ENCODE results near the gene EVX2. TPM values are rescaled to one million over a fixed set of nuclear protein-coding genes. Genes with fewer than 3 reads are reported as not detected.

EVX2 gene
- total RNA-seq, 1 experiment from 2014 or later: not detected

- no peak overlapping the region for H3K4me3 Mint-ChIP-seq (ENCODE audit: unreplicated experiment)
- peaks cover 10% of the 10 kb centered on the region for H3K9me3 Mint-ChIP-seq (ENCODE audit: unreplicated experiment)
- H3K36me3 Mint-ChIP-seq (ENCODE audit: insufficient read depth, unreplicated experiment): no peaks in the 10 kb centered on the region
- no peak for DNase-seq (ENCODE audit: unreplicated experiment)
- peaks cover 64% of the 10 kb centered on the region for H3K27me3 Mint-ChIP-seq (ENCODE audit: insufficient read depth, unreplicated experiment)
- ChIA-PET POLR2A (no interaction called here), CTCF (interaction anchor here (0.7 to 2.3 kb wide), 4 partner anchors 15 to 1082 kb away, joined by 3 to 11 read pairs (median 4); no protein-coding TSS in a partner anchor)
- no TSS peak for BruUV-seq (replicated peaks)
- no peaks in the 10 kb centered on the region for H3K4me1 Mint-ChIP-seq (ENCODE audit: insufficient read depth, unreplicated experiment)
- TF ChIP-seq, protein P1, sequence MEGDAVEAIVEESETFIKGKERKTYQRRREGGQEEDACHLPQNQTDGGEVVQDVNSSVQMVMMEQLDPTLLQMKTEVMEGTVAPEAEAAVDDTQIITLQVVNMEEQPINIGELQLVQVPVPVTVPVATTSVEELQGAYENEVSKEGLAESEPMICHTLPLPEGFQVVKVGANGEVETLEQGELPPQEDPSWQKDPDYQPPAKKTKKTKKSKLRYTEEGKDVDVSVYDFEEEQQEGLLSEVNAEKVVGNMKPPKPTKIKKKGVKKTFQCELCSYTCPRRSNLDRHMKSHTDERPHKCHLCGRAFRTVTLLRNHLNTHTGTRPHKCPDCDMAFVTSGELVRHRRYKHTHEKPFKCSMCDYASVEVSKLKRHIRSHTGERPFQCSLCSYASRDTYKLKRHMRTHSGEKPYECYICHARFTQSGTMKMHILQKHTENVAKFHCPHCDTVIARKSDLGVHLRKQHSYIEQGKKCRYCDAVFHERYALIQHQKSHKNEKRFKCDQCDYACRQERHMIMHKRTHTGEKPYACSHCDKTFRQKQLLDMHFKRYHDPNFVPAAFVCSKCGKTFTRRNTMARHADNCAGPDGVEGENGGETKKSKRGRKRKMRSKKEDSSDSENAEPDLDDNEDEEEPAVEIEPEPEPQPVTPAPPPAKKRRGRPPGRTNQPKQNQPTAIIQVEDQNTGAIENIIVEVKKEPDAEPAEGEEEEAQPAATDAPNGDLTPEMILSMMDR (IDR thresholded peaks at IDR 0.05; ENCODE audit: unreplicated experiment): no peak
- intact Hi-C loops (cut with micrococcal nuclease): no loop called here
- no peak overlapping the region for H3K27ac Mint-ChIP-seq (ENCODE audit: low read depth, unreplicated experiment)
Observed at GRCh38 chr2:176078541-176079284, 5.0 kb downstream of the EVX2 start.

DNA sequence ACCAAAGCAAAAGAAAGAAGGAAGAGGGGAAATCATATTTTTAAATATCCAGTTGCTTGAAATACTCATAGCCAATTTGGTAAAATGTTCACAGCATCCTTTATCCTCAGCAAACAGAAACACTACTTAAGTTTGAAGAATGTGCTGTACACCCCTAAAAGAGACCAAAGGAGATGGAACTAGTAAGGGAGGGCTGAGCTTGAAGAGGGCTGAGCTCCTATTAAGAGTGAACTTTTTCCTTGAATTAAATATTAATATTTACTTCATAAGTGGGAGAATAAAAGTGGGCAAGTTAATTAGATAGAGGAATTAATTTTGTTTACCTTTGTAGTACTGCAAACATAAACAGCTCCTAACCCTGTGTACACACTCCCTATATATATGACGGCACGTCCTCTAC is 7.0 kb downstream of the EVX2 start:
- TF ChIP-seq, protein P1 (IDR thresholded peaks at IDR 0.05; ENCODE audit: unreplicated experiment): no peak
- no peak for DNase-seq (ENCODE audit: unreplicated experiment)
- CTCF ChIA-PET: interaction anchor here (2.7 kb wide), 1 partner anchor 9 kb away, joined by 8 read pairs; no protein-coding TSS in a partner anchor
- POLR2A ChIA-PET: no interaction called here
- Mint-ChIP-seq H3K4me3 (ENCODE audit: unreplicated experiment) (no peak overlapping the region), H3K27me3 (ENCODE audit: insufficient read depth, unreplicated experiment) (peaks cover 76% of the 10 kb centered on the region), H3K4me1 (ENCODE audit: insufficient read depth, unreplicated experiment) (no peaks in the 10 kb centered on the region), H3K36me3 (ENCODE audit: insufficient read depth, unreplicated experiment) (no peaks in the 10 kb centered on the region), H3K9me3 (ENCODE audit: unreplicated experiment) (peaks cover 5% of the 10 kb centered on the region), H3K27ac (ENCODE audit: low read depth, unreplicated experiment) (no peak overlapping the region)
- BruUV-seq (replicated peaks): no TSS peak
- intact Hi-C loops (cut with micrococcal nuclease): no loop called here

GRCh38 chr2:176076063-176076462 is 7.7 kb downstream of the EVX2 start:
- intact Hi-C loops (cut with micrococcal nuclease): no loop called here
- Mint-ChIP-seq H3K4me3 (ENCODE audit: unreplicated experiment) (no peak overlapping the region), H3K9me3 (ENCODE audit: unreplicated experiment) (peaks cover 5% of the 10 kb centered on the region), H3K27me3 (ENCODE audit: insufficient read depth, unreplicated experiment) (peaks cover 83% of the 10 kb centered on the region), H3K27ac (ENCODE audit: low read depth, unreplicated experiment) (no peak overlapping the region), H3K4me1 (ENCODE audit: insufficient read depth, unreplicated experiment) (no peaks in the 10 kb centered on the region), H3K36me3 (ENCODE audit: insufficient read depth, unreplicated experiment) (no peaks in the 10 kb centered on the region)
- no peak for DNase-seq (ENCODE audit: unreplicated experiment)
- no TSS peak for BruUV-seq (replicated peaks)
- TF ChIP-seq, protein P1 (IDR thresholded peaks at IDR 0.05; ENCODE audit: unreplicated experiment): no peak
- ChIA-PET CTCF (interaction anchor here (0.6 to 2.7 kb wide), 3 partner anchors 9 to 679 kb away, joined by 3 to 8 read pairs (median 4); no protein-coding TSS in a partner anchor), POLR2A (no interaction called here)

DNA sequence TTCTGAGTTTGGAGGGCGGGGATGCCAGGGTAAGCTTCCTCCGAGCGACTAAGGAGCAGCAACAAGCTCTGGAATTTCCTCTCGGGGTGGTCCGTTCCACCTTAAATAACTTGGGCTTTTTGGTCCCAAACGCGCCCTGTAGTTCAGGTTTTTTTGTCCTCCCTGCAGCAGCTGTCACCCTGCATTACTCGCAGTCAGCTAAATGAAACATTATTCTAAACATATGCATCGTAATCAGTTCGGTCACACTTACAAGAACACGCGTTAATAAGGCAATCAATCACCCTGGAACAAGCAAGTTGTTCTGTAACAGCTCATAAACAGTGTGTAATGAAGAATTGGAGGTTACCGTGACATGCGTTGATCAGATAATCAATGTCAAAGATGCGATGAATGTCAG is 8.3 kb downstream of the EVX2 start:
- TF ChIP-seq, protein P1 (IDR thresholded peaks at IDR 0.05; ENCODE audit: unreplicated experiment): no peak
- no peaks in the 10 kb centered on the region for H3K4me1 Mint-ChIP-seq (ENCODE audit: insufficient read depth, unreplicated experiment)
- no TSS peak for BruUV-seq (replicated peaks)
- intact Hi-C loops (cut with micrococcal nuclease): no loop called here
- H3K27me3 Mint-ChIP-seq (ENCODE audit: insufficient read depth, unreplicated experiment): peaks cover 88% of the 10 kb centered on the region
- H3K27ac Mint-ChIP-seq (ENCODE audit: low read depth, unreplicated experiment): no peak overlapping the region
- ChIA-PET CTCF (interaction anchor here (0.5 to 2.7 kb wide), 6 partner anchors 9 to 710 kb away, joined by 3 to 8 read pairs (median 4); no protein-coding TSS in a partner anchor), POLR2A (no interaction called here)
- no peak for DNase-seq (ENCODE audit: unreplicated experiment)
- no peak overlapping the region for H3K4me3 Mint-ChIP-seq (ENCODE audit: unreplicated experiment)
- no peaks in the 10 kb centered on the region for H3K36me3 Mint-ChIP-seq (ENCODE audit: insufficient read depth, unreplicated experiment)
- H3K9me3 Mint-ChIP-seq (ENCODE audit: unreplicated experiment): peaks cover 5% of the 10 kb centered on the region
